ENCODE data around the gene SCAF8.

Gene SCAF8

GRCh38 chr6:154758125-154758524 lies 24.9 kb downstream of the SCAF8 start:
- no peaks in the 10 kb centered on the region; the same call in 1 of the 2 replicates for H3K36me3 ChIP-seq
- no peak overlapping the region for H3K27ac ChIP-seq
- DNase-seq = no peak
- TF ChIP-seq CTCF (IDR thresholded peaks at IDR 0.05; ENCODE audit: low read depth, low read length) = no peak
- no peaks in the 10 kb centered on the region for H3K9me3 ChIP-seq (ENCODE audit: severe bottlenecking)
- H3K27me3 ChIP-seq (ENCODE audit: insufficient read depth, low read depth, severe bottlenecking) = no peaks in the 10 kb centered on the region
- H3K4me3 ChIP-seq (ENCODE audit: low read depth, low read length) = no peak overlapping the region

- no peak for DNase-seq
- H3K36me3 ChIP-seq = no peaks in the 10 kb centered on the region; the same call in 1 of the 2 replicates
- no peak overlapping the region for H3K27ac ChIP-seq
- H3K9me3 ChIP-seq (ENCODE audit: severe bottlenecking) = no peaks in the 10 kb centered on the region
- TF ChIP-seq CTCF (IDR thresholded peaks at IDR 0.05; ENCODE audit: low read depth, low read length) = no peak
- H3K27me3 ChIP-seq (ENCODE audit: insufficient read depth, low read depth, severe bottlenecking) = no peaks in the 10 kb centered on the region
- no peak overlapping the region for H3K4me3 ChIP-seq (ENCODE audit: low read depth, low read length)
These were observed 30.4 kb downstream of the SCAF8 start for GRCh38 chr6:154763650-154764049.

- no peaks in the 10 kb centered on the region for H3K9me3 ChIP-seq (ENCODE audit: severe bottlenecking)
- no peak overlapping the region for H3K4me3 ChIP-seq (ENCODE audit: low read depth, low read length)
- no peaks in the 10 kb centered on the region for H3K27me3 ChIP-seq (ENCODE audit: insufficient read depth, low read depth, severe bottlenecking)
- no peak overlapping the region for H3K27ac ChIP-seq
- H3K36me3 ChIP-seq = no peaks in the 10 kb centered on the region; the same call in 1 of the 2 replicates
- TF ChIP-seq CTCF (IDR thresholded peaks at IDR 0.05; ENCODE audit: low read depth, low read length) = no peak
- DNase-seq = no peak
These were observed 32.1 kb downstream of the SCAF8 start for GRCh38 chr6:154765273-154765672.

- Histone ChIP-seq H3K27me3 (ENCODE audit: insufficient read depth, low read depth, severe bottlenecking) (no peaks in the 10 kb centered on the region), H3K4me3 (ENCODE audit: low read depth, low read length) (no peak overlapping the region), H3K27ac (no peak overlapping the region), H3K9me3 (ENCODE audit: severe bottlenecking) (no peaks in the 10 kb centered on the region), H3K36me3 (no peaks in the 10 kb centered on the region; the same call in 1 of the 2 replicates)
- TF ChIP-seq CTCF (IDR thresholded peaks at IDR 0.05; ENCODE audit: low read depth, low read length) = no peak
- DNase-seq = no peak
These were observed 33.1 kb downstream of the SCAF8 start for GRCh38 chr6:154766288-154766687.

- no peak for TF ChIP-seq CTCF (IDR thresholded peaks at IDR 0.05; ENCODE audit: low read depth, low read length)
- Histone ChIP-seq H3K4me3 (ENCODE audit: low read depth, low read length) (no peak overlapping the region), H3K27ac (no peak overlapping the region), H3K27me3 (ENCODE audit: insufficient read depth, low read depth, severe bottlenecking) (no peaks in the 10 kb centered on the region), H3K9me3 (ENCODE audit: severe bottlenecking) (no peaks in the 10 kb centered on the region), H3K36me3 (no peaks in the 10 kb centered on the region; the same call in 1 of the 2 replicates)
- no peak for DNase-seq
These were observed 33.9 kb downstream of the SCAF8 start for GRCh38 chr6:154767003-154767723.

- Histone ChIP-seq H3K27me3 (ENCODE audit: insufficient read depth, low read depth, severe bottlenecking) (no peaks in the 10 kb centered on the region), H3K36me3 (no peaks in the 10 kb centered on the region; the same call in 1 of the 2 replicates), H3K27ac (no peak overlapping the region), H3K9me3 (ENCODE audit: severe bottlenecking) (no peaks in the 10 kb centered on the region), H3K4me3 (ENCODE audit: low read depth, low read length) (no peak overlapping the region)
- no peak for DNase-seq
- TF ChIP-seq CTCF (IDR thresholded peaks at IDR 0.05; ENCODE audit: low read depth, low read length) = no peak
These were observed 35.1 kb downstream of the SCAF8 start for GRCh38 chr6:154768280-154768679.

Measured in WERI-Rb-1 (cell line).